ENCODE measurements around the gene OLA1.

- no peak for TF ChIP-seq EZH2phosphoT487 (IDR thresholded peaks at IDR 0.05; ENCODE audit: low read length)
- no peak for TF ChIP-seq EZH2 (optimal IDR thresholded peaks at IDR 0.05; ENCODE audit: low read depth, low read length)
- TF ChIP-seq, protein P1, sequence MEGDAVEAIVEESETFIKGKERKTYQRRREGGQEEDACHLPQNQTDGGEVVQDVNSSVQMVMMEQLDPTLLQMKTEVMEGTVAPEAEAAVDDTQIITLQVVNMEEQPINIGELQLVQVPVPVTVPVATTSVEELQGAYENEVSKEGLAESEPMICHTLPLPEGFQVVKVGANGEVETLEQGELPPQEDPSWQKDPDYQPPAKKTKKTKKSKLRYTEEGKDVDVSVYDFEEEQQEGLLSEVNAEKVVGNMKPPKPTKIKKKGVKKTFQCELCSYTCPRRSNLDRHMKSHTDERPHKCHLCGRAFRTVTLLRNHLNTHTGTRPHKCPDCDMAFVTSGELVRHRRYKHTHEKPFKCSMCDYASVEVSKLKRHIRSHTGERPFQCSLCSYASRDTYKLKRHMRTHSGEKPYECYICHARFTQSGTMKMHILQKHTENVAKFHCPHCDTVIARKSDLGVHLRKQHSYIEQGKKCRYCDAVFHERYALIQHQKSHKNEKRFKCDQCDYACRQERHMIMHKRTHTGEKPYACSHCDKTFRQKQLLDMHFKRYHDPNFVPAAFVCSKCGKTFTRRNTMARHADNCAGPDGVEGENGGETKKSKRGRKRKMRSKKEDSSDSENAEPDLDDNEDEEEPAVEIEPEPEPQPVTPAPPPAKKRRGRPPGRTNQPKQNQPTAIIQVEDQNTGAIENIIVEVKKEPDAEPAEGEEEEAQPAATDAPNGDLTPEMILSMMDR (IDR thresholded peaks at IDR 0.05; ENCODE audit: low read length): peak; percentile 86
Observed at GRCh38 chr2:174039551-174040416, 208.5 kb downstream of the OLA1 start.
